ENCODE data around the gene ADAM29.

- TF ChIP-seq POLR2A (IDR thresholded peaks at IDR 0.05) (no peak), EP300 (IDR thresholded peaks at IDR 0.05) (no peak)
- TF ChIP-seq, protein P1, sequence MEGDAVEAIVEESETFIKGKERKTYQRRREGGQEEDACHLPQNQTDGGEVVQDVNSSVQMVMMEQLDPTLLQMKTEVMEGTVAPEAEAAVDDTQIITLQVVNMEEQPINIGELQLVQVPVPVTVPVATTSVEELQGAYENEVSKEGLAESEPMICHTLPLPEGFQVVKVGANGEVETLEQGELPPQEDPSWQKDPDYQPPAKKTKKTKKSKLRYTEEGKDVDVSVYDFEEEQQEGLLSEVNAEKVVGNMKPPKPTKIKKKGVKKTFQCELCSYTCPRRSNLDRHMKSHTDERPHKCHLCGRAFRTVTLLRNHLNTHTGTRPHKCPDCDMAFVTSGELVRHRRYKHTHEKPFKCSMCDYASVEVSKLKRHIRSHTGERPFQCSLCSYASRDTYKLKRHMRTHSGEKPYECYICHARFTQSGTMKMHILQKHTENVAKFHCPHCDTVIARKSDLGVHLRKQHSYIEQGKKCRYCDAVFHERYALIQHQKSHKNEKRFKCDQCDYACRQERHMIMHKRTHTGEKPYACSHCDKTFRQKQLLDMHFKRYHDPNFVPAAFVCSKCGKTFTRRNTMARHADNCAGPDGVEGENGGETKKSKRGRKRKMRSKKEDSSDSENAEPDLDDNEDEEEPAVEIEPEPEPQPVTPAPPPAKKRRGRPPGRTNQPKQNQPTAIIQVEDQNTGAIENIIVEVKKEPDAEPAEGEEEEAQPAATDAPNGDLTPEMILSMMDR (IDR thresholded peaks at IDR 0.05), result no peak
These were observed 77.9 kb downstream of the ADAM29 start for GRCh38 chr4:174996079-174996478.

All from sigmoid colon (tissue), 4 donors.